Activated CD4-positive, alpha-beta T cell treated with anti-CD3 and anti-CD28 coated beads for 36 hours (primary cell): ENCODE results near the gene E2F1. TPM values are rescaled to one million over a fixed set of nuclear protein-coding genes. Genes with fewer than 3 reads are reported as not detected.

ENCODE experiments used
- ATAC-seq: fragments of 200-7000 bp; cut with Tn5 transposase; one replicate; pipeline ENCODE4 v1.10.0; 2021; ENCODE audit warnings: mild to moderate bottlenecking, moderate library complexity
- CTCF ChIA-PET: fragments of 350-600 bp; sonication (Branson Sonifier 250); formaldehyde crosslinking; loops from one replicate; lab custom pipeline; 2021; ENCODE audit warnings: antibody characterized with exemption; lab: Charles Lee
- POLR2A ChIA-PET: fragments of 350-600 bp; sonication (Branson Sonifier 250); formaldehyde crosslinking; loops from one replicate; lab custom pipeline; 2021; ENCODE audit warnings: antibody characterized with exemption, inconsistent platforms; lab: Charles Lee
- DNase-seq: peaks from one replicate; pipeline ENCODE4 v3.0.0-alpha.2; 2020
- H3K27ac Mint-ChIP-seq: one replicate; pipeline ENCODE4 v1.8.0; 2021; ENCODE audit warnings: mixed read lengths
- H3K27me3 Mint-ChIP-seq: one replicate; pipeline ENCODE4 v1.8.0; 2021; ENCODE audit warnings: mixed read lengths
- H3K36me3 Mint-ChIP-seq: one replicate; pipeline ENCODE4 v1.8.0; 2021; ENCODE audit warnings: low read depth, mixed read lengths
- H3K4me1 Mint-ChIP-seq: one replicate; pipeline ENCODE4 v1.8.0; 2021; ENCODE audit warnings: mixed read lengths
- H3K4me3 Mint-ChIP-seq: one replicate; pipeline ENCODE4 v1.8.0; 2021; ENCODE audit warnings: mild to moderate bottlenecking, moderate library complexity, mixed read lengths
- H3K9me3 Mint-ChIP-seq: one replicate; pipeline ENCODE4 v1.8.0; 2021; ENCODE audit warnings: low read depth, mixed read lengths
- intact Hi-C, 2 experiments: fragments of 100-400 bp; cut with DNase I in 1 of 2; cut with micrococcal nuclease in 1 of 2; formaldehyde crosslinking; loops; one replicate each; pipeline versions ENCODE4 v1.14.2 to v1.15.1; 2022 to 2024; cut with DNase I, micrococcal nuclease
- total RNA-seq, 2 experiments: library from RNA; stranded (reverse); gene quantifications; one replicate each; pipeline ENCODE4 v1.2.3, GENCODE V29; 2021

The E2F1 gene
- total RNA-seq, 2 experiments from 2014 or later: 45.9 to 50.9 TPM

DNA sequence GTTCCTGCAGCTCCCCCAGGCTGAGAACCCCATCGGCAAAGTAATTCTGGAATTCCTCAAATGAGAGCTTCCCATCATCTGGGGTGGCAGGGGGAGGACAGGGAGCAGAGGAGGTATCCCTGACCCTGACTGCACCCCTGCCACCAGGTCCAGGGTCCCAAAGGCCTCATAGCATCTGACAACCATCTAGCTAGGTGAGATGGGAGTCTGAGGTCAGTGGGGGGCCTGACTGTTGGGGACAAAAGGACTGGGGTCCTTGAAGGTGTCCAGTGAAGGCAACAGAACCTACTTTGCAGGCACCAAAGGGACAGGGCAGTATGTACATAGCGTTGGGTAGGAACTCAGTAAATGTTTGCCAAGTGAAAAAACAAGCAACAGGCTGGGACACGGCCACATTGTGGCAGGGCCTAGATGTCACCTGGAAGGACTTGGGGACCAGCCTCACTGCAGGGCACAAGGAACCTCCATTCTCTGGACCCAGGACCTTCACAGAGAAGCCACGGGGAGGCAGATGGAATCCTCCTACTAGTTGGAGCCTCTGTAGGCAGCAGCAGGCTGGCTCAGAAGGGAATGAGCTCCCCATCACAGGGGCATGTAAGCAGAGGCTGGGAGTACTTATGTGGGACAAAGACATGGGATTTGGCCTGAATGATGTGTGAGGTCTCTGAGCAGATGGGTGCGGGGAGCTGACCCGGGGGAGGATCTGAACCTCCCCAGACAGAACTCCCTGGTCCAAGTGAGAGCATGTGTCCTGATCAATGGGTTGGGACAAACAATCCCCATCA lies 15.3 kb downstream of the E2F1 start:
- no peak overlapping the region for H3K27ac Mint-ChIP-seq
- no peak for ATAC-seq
- H3K4me3 Mint-ChIP-seq: no peak overlapping the region

GRCh38 chr20:33669873-33670640 lies 16.1 kb downstream of the E2F1 start:
- H3K4me1 Mint-ChIP-seq: peaks cover 32% of the 10 kb centered on the region
- no peak overlapping the region for H3K27ac Mint-ChIP-seq
- no peaks in the 10 kb centered on the region for H3K27me3 Mint-ChIP-seq
- ChIA-PET CTCF (interaction anchor here (2.6 to 9.8 kb wide), 3 partner anchors 11 to 212 kb away, joined by 10 to 91 read pairs (median 19); no protein-coding TSS in a partner anchor), POLR2A (no interaction called here)
- DNase-seq: no peak
- no peak for ATAC-seq
- intact Hi-C loops: loop anchor here (5.0 to 10.0 kb wide), 4 partner anchors 62 to 322 kb away; partner anchors contain the start of genes RALY (in 1 of the 2), SNTA1 (in 1 of the 2) and ZNF341 (in 1 of the 2)
- no peaks in the 10 kb centered on the region for H3K9me3 Mint-ChIP-seq
- peaks cover 8% of the 10 kb centered on the region for H3K36me3 Mint-ChIP-seq
- H3K4me3 Mint-ChIP-seq: no peak overlapping the region

More for the DNA sequence above, 15.3 kb downstream of the E2F1 start:
- Mint-ChIP-seq H3K36me3 (peaks cover 11% of the 10 kb centered on the region), H3K9me3 (no peaks in the 10 kb centered on the region), H3K27me3 (no peaks in the 10 kb centered on the region), H3K4me1 (peaks cover 32% of the 10 kb centered on the region)
- POLR2A ChIA-PET: interaction anchor here (0.5 kb wide), 1 partner anchor 302 kb away, joined by 8 read pairs; no protein-coding TSS in a partner anchor
- CTCF ChIA-PET: interaction anchor here (0.6 to 9.8 kb wide), 3 partner anchors 11 to 226 kb away, joined by 3 to 91 read pairs (median 3); no protein-coding TSS in a partner anchor
- DNase-seq: no peak
- intact Hi-C loops: no loop called here

DNA sequence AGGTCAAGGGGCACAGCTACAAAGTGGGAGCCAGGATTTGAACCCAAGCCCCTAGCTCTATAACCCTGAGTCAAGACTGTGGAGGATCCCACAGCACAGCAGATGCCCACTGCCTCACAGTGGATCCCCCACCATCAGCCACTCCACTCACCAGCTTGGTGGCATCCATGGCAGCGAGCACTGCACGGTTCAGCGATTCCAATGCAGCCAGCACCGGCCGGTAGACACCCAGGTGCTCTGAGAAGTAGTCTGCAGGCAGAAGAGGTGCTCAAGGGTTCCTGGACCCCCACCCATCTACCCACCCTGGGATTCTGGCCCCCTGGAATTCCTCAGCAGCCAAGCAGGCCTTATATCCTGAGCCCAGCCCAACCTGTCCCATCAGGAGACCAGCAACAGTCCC lies 17.0 kb downstream of the E2F1 start:
- CTCF ChIA-PET: interaction anchor here (0.6 to 9.8 kb wide), 8 partner anchors 12 to 232 kb away, joined by 3 to 91 read pairs (median 8); partner anchors contain the start of genes PXMP4 and SNTA1
- no peak for ATAC-seq
- no peak for DNase-seq
- Mint-ChIP-seq H3K27me3 (no peaks in the 10 kb centered on the region), H3K9me3 (no peaks in the 10 kb centered on the region), H3K27ac (no peak overlapping the region), H3K4me3 (no peak overlapping the region), H3K36me3 (peaks cover 5% of the 10 kb centered on the region), H3K4me1 (peaks cover 36% of the 10 kb centered on the region)
- POLR2A ChIA-PET: no interaction called here
- intact Hi-C loops: loop anchor here (5.0 to 10.0 kb wide), 4 partner anchors 63 to 323 kb away; partner anchors contain the start of genes RALY (in 1 of the 2), SNTA1 (in 1 of the 2) and ZNF341 (in 1 of the 2)

- CTCF ChIA-PET: interaction anchor here (0.6 to 9.8 kb wide), 19 partner anchors 13 to 368 kb away, joined by 3 to 91 read pairs (median 4); partner anchors contain the start of genes PXMP4 and SNTA1
- peaks cover 34% of the 10 kb centered on the region for H3K4me1 Mint-ChIP-seq
- DNase-seq: no peak
These were observed 17.6 kb downstream of the E2F1 start for GRCh38 chr20:33668466-33669155.

GRCh38 chr20:33667676-33668465 lies 18.3 kb downstream of the E2F1 start:
- peak overlapping the region; percentile 77 for H3K27ac Mint-ChIP-seq
- ATAC-seq: peak; percentile 60

More at GRCh38 chr20:33668466-33669155, 17.6 kb downstream of the E2F1 start:
- Mint-ChIP-seq H3K36me3 (peaks cover 5% of the 10 kb centered on the region), H3K9me3 (no peaks in the 10 kb centered on the region), H3K27me3 (no peaks in the 10 kb centered on the region), H3K27ac (no peak overlapping the region), H3K4me3 (peak overlapping the region; percentile 75)
- POLR2A ChIA-PET: interaction anchor here (0.6 to 1.1 kb wide), 5 partner anchors 14 to 222 kb away, joined by 3 to 5 read pairs (median 4); partner anchors contain the start of genes CBFA2T2 and PXMP4
- no peak for ATAC-seq
- intact Hi-C loops: loop anchor here (1.0 to 10.0 kb wide), 6 partner anchors 64 to 324 kb away; partner anchors contain the start of genes CDK5RAP1 (in 1 of the 2), RALY (in 1 of the 2), SNTA1 (in 1 of the 2) and ZNF341 (in 1 of the 2)

DNA sequence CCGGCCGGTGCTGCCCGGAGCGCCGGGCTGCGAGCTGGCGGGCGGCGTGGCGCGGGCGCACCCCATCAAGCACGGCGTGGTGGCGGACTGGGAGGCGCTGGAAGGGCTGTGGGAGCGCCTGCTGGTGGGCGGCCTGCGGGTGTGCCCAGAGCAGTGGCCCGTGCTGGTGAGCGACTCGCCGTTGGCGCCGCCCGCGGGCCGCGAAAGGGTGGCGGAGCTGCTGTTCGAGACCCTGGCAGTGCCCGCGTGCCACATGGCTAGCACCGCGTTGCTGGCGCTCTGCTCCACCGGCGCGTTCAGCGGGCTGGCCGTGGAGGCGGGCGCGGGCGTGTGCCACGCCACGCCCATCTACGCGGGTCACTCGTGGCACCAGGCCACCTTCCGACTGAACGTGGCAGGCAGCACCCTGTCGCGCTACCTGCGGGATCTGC lies 18.9 kb downstream of the E2F1 start:
- Mint-ChIP-seq H3K4me1 (peaks cover 31% of the 10 kb centered on the region), H3K4me3 (peak overlapping the region; percentile 75), H3K9me3 (no peaks in the 10 kb centered on the region), H3K27me3 (no peaks in the 10 kb centered on the region), H3K27ac (peak overlapping the region; percentile 77), H3K36me3 (peaks cover 5% of the 10 kb centered on the region)
- intact Hi-C loops: loop anchor here (1.0 to 10.0 kb wide), 7 partner anchors 15 to 325 kb away; partner anchors contain the start of genes ZNF341 (in 2 of the 2), CBFA2T2 (in 1 of the 2), RALY (in 1 of the 2) and SNTA1 (in 1 of the 2)
- CTCF ChIA-PET: interaction anchor here (0.6 to 9.8 kb wide), 19 partner anchors 8 to 266 kb away, joined by 3 to 91 read pairs (median 4); partner anchors contain the start of genes CDK5RAP1, PXMP4 and SNTA1
- ATAC-seq (peak; percentile 7), DNase-seq (peak; percentile 67)
- POLR2A ChIA-PET: interaction anchor here (0.8 to 1.3 kb wide), 6 partner anchors 10 to 177 kb away, joined by 3 to 5 read pairs (median 3); partner anchors contain the start of genes CBFA2T2 and PXMP4

More at GRCh38 chr20:33667676-33668465, 18.3 kb downstream of the E2F1 start:
- Mint-ChIP-seq H3K36me3 (peaks cover 5% of the 10 kb centered on the region), H3K27me3 (no peaks in the 10 kb centered on the region), H3K9me3 (no peaks in the 10 kb centered on the region), H3K4me3 (peak overlapping the region; percentile 75), H3K4me1 (peaks cover 29% of the 10 kb centered on the region)
- ChIA-PET CTCF (interaction anchor here (0.6 to 9.8 kb wide), 24 partner anchors 7 to 367 kb away, joined by 3 to 91 read pairs (median 4); partner anchors contain the start of genes PXMP4 and SNTA1), POLR2A (interaction anchor here (0.5 to 1.1 kb wide), 9 partner anchors 9 to 607 kb away, joined by 3 to 5 read pairs (median 3); partner anchors contain the start of genes CBFA2T2 and PXMP4)
- intact Hi-C loops: loop anchor here (1.0 to 10.0 kb wide), 9 partner anchors 16 to 324 kb away; partner anchors contain the start of genes ZNF341 (in 2 of the 2), CBFA2T2 (in 1 of the 2), CDK5RAP1 (in 1 of the 2) and RALY (in 1 of the 2)
- DNase-seq: peak; percentile 89

DNA sequence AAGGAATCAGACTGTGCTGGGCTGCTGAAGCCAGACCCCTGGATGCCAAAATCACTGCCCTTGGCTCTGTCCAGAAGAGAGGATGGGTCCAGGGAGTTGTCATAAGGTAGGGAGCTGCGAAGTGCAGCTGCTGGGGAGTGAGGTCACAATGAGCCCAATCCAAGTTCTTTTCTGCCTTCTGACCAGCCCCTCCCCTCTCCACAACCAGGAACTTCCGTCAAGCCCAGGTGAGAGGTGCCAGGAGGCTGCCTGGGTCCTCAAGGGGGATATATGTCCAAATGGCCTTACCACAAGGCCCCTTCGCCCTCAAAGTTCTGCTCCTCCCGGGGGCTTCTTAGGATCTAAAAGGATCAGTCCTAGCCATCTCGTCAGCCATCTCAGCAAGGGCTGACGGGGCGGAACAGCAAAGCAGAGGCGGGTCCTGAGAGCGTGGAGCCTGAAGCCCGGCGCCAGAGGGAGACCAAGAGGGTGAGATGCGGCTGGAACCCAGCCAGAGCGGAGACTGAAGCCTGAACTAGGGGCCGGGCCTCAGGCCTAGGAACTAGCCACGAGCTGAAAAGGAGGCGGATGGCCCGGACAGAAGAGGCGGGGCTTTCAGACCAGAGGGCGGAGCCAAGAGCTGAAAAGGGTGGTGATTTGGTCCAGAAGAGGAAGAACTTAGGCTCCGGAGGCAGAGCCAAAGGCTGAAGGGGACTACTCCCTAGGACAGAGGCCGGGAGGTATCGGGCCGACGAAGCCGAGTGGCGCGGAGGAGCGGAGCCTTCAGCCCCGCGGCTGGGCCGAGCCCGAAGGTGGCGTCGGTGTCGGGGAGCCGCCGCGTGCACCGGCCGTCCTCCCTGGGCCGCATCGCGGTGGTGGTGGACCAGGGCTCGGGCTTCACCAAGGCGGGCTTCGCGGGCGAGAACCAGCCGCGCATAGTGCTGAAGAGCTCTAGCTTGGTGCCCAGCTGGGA lies 19.6 kb downstream of the E2F1 start, which contains the start of gene ACTL10:
TSS of gene ACTL10 (plus strand) at position 651 of the 952 bp plus-strand sequence. CDS start 555 bp downstream, outside the sequence.
- CTCF ChIA-PET: interaction anchor here (0.6 to 9.8 kb wide), 16 partner anchors 9 to 1502 kb away, joined by 3 to 91 read pairs (median 4); partner anchors contain the start of genes CDK5RAP1, PXMP4 and SNTA1
- Mint-ChIP-seq H3K9me3 (no peaks in the 10 kb centered on the region), H3K27ac (peak within 1 kb of the TSS; percentile 90), H3K4me1 (peaks cover 31% of the 10 kb centered on the region), H3K36me3 (peaks cover 5% of the 10 kb centered on the region), H3K27me3 (no peaks in the 10 kb centered on the region), H3K4me3 (peak within 1 kb of the TSS; percentile 75)
- POLR2A ChIA-PET: interaction anchor here (0.8 to 1.3 kb wide), 5 partner anchors 11 to 177 kb away, joined by 3 to 5 read pairs (median 3); partner anchors contain the start of genes CBFA2T2 and PXMP4
- ATAC-seq (peak; percentile 59), DNase-seq (peak; percentile 89)
- intact Hi-C loops: loop anchor here (1.0 to 10.0 kb wide), 10 partner anchors 14 to 326 kb away; partner anchors contain the start of genes ZNF341 (in 2 of the 2), CBFA2T2 (in 1 of the 2), E2F1 (in 1 of the 2) and RALY (in 1 of the 2)

DNA sequence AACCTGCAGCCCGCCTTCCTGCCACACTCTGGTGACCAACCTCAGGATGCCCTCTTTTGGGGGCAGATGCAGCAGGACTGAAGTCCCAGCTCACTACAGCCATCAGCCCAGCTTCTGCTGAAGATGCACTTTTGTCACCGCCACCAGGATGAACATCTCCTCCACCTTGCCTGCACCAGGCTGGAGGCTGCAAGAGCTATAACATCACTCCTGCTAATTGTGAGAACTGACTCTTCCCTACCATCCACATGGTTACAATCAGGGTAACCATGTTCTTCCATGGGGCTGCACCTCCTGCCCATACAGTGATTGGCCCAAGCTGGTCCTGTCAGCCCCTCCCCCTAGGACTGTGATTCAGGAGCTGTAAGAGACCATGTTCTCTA lies 21.4 kb downstream of the E2F1 start:
- no peaks in the 10 kb centered on the region for H3K9me3 Mint-ChIP-seq
- H3K4me3 Mint-ChIP-seq: peak overlapping the region; percentile 78
- POLR2A ChIA-PET: interaction anchor here (0.7 to 1.5 kb wide), 4 partner anchors 8 to 56 kb away, joined by 3 to 4 read pairs (median 4); no protein-coding TSS in a partner anchor
- ATAC-seq (no peak), DNase-seq (peak; percentile 57)
- H3K27me3 Mint-ChIP-seq: no peaks in the 10 kb centered on the region
- CTCF ChIA-PET: interaction anchor here (1.0 to 9.8 kb wide), 8 partner anchors 10 to 264 kb away, joined by 3 to 91 read pairs (median 7); partner anchors contain the start of gene PXMP4
- peaks cover 31% of the 10 kb centered on the region for H3K4me1 Mint-ChIP-seq
- peak overlapping the region; percentile 86 for H3K27ac Mint-ChIP-seq
- peaks cover 5% of the 10 kb centered on the region for H3K36me3 Mint-ChIP-seq
- intact Hi-C loops: loop anchor here (5.0 to 10.0 kb wide), 4 partner anchors 68 to 328 kb away; partner anchors contain the start of genes RALY (in 1 of the 2), SNTA1 (in 1 of the 2) and ZNF341 (in 1 of the 2)
